ENCODE results near the gene PRPF19. TPM values are rescaled to one million over a fixed set of nuclear protein-coding genes. Genes with fewer than 3 reads are reported as not detected.

The PRPF19 gene
- total and polyA plus RNA-seq, 9 of the 15 experiments (the other 6 are each of a cell fraction or from before 2014, with no cell fraction given), result 9.4 to 212 (median 73.2) TPM

DNA sequence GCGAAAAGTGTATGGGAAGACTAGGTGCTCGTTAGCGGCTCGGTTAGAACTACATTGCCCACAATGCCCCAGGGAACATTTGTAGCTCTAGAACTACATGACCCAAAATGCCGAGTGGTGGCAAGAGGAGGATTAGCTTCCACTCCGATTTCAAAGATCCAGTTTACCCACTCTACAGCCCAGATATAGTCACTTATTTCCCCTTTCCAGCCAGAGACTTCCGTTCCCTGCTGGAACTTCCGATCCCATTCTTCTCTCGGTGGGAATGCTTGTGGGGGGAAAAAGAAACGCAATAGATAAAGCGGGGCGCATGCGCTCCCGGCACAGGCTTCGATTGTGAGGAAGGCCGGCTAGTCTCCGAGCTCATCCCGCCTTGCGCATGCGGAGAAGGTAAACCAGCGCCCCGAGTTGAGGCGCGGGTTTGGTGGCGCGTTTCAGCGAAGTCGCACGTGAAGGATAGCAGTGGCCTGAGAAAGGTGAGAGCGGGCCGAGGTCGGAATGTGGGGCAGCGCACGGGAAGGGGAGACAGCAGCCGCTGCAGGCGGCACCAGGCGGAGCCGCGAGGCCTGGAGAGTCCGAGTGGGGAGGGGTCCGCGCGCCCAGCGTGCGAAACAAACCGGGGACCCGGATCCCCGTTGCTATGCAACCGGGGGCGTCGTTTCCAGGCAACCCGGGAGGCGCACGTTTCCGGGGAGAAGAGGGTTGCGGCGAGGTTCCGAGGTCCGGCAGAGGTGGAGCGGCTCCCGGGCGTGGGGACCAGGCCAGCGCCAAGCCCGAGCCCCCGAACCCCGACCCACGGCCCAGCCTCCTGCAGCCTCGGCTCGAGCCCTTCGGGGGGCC lies 7.6 kb upstream of the PRPF19 start, which contains the start of gene TMEM109 (continued):
- TF ChIP-seq, protein P1, sequence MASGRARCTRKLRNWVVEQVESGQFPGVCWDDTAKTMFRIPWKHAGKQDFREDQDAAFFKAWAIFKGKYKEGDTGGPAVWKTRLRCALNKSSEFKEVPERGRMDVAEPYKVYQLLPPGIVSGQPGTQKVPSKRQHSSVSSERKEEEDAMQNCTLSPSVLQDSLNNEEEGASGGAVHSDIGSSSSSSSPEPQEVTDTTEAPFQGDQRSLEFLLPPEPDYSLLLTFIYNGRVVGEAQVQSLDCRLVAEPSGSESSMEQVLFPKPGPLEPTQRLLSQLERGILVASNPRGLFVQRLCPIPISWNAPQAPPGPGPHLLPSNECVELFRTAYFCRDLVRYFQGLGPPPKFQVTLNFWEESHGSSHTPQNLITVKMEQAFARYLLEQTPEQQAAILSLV (tag; IDR thresholded peaks at IDR 0.05), result no peak
- TF ChIP-seq SREBF2 (CRISPR knock-in tag; IDR thresholded peaks at IDR 0.05) (0 out of 2 replicates have a peak, but pooled peaks have one; percentile 57), EZH2 (IDR thresholded peaks at IDR 0.05; ENCODE audit: borderline replicate concordance, low read depth, low read length) (no peak), NCOR1 (IDR thresholded peaks at IDR 0.05) (no peak), CHD1 (IDR thresholded peaks at IDR 0.05; ENCODE audit: low read length) (peak; percentile 58), MBD2 (IDR thresholded peaks at IDR 0.05; ENCODE audit: borderline replicate concordance, low read depth) (peak; percentile 77), HCFC1 (IDR thresholded peaks at IDR 0.05; ENCODE audit: low read depth, low read length) (peak; percentile 92), MCM2 (IDR thresholded peaks at IDR 0.05; ENCODE audit: low read depth) (no peak), ZNF583 (CRISPR knock-in tag; IDR thresholded peaks at IDR 0.05) (0 out of 2 replicates have a peak, but pooled peaks have one; percentile 22), NR2C2 (CRISPR knock-in tag; IDR thresholded peaks at IDR 0.05) (peak; percentile 67), NR2C2 (tag; IDR thresholded peaks at IDR 0.05) (peak; percentile 25; the same call in 1 of the 2 replicates), HNRNPH1 (optimal IDR thresholded peaks at IDR 0.05; ENCODE audit: low read depth, low read length) (no peak), DEAF1 (CRISPR knock-in tag; IDR thresholded peaks at IDR 0.05) (peak; percentile 31; the same call in 1 of the 2 replicates), SUPT5H (IDR thresholded peaks at IDR 0.05) (peak; percentile 70), ZNF696 (CRISPR knock-in tag; conservative IDR thresholded peaks at IDR 0.05) (no peak), HNRNPK (IDR thresholded peaks at IDR 0.05; ENCODE audit: low read depth, low read length, poor library complexity, severe bottlenecking) (no peak), ZBTB26 (CRISPR knock-in tag; IDR thresholded peaks at IDR 0.05) (no peak; the same call in 1 of the 2 replicates), ZNF280B (CRISPR knock-in tag; IDR thresholded peaks at IDR 0.05) (no peak), SIN3B (IDR thresholded peaks at IDR 0.05; ENCODE audit: low read depth) (no peak), FIP1L1 (IDR thresholded peaks at IDR 0.05; ENCODE audit: low read depth, low read length, poor library complexity, severe bottlenecking) (peak; percentile 73), E2F3 (CRISPR knock-in tag; IDR thresholded peaks at IDR 0.05) (peak; percentile 75; the same call in 1 of the 2 replicates)
- TF ChIP-seq, protein P2, sequence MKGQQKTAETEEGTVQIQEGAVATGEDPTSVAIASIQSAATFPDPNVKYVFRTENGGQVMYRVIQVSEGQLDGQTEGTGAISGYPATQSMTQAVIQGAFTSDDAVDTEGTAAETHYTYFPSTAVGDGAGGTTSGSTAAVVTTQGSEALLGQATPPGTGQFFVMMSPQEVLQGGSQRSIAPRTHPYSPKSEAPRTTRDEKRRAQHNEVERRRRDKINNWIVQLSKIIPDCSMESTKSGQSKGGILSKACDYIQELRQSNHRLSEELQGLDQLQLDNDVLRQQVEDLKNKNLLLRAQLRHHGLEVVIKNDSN (CRISPR knock-in tag; IDR thresholded peaks at IDR 0.05), result peak; percentile 64
